ENCODE results near the gene LZTR1. TPM values are rescaled to one million over a fixed set of nuclear protein-coding genes. Genes with fewer than 3 reads are reported as not detected.

Gene LZTR1
- total RNA-seq, 3 donors from 2014 or later = 37.6 to 59.0 (median 46.2) TPM

DNA sequence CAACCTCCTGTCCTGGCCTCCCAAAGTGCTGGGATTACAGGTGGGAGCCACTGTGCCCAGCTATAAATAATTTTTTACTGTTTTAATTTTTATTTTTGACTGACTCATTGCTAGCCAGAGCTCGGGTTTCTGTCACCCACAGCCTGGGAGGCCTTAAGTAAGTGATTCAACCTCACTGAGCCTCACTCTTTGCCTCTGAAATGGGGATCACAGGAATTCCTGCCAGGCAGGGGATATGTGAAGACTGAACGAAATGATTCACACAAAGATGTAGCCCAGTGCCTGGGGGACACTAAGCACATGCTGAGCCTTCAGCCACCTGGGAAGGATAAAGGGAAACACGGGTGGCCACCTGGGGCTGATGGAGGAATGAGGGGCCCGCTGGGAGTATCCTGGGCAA, 59.8 kb downstream of the LZTR1 start:
- Histone ChIP-seq H3K27me3 (no peaks in the 10 kb centered on the region), H3K36me3 (no peaks in the 10 kb centered on the region), H3K27ac (no peak overlapping the region), H3K4me3 (no peak overlapping the region), H3K9me3 (no peaks in the 10 kb centered on the region), H3K4me1 (no peaks in the 10 kb centered on the region)
- no peak for TF ChIP-seq POLR2A (IDR thresholded peaks at IDR 0.05)
- TF ChIP-seq, protein P1, sequence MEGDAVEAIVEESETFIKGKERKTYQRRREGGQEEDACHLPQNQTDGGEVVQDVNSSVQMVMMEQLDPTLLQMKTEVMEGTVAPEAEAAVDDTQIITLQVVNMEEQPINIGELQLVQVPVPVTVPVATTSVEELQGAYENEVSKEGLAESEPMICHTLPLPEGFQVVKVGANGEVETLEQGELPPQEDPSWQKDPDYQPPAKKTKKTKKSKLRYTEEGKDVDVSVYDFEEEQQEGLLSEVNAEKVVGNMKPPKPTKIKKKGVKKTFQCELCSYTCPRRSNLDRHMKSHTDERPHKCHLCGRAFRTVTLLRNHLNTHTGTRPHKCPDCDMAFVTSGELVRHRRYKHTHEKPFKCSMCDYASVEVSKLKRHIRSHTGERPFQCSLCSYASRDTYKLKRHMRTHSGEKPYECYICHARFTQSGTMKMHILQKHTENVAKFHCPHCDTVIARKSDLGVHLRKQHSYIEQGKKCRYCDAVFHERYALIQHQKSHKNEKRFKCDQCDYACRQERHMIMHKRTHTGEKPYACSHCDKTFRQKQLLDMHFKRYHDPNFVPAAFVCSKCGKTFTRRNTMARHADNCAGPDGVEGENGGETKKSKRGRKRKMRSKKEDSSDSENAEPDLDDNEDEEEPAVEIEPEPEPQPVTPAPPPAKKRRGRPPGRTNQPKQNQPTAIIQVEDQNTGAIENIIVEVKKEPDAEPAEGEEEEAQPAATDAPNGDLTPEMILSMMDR (IDR thresholded peaks at IDR 0.05) = no peak
- no peak for TF ChIP-seq POLR2AphosphoS5 (IDR thresholded peaks at IDR 0.05)
- no peak for DNase-seq (ENCODE audit: low spot score in 2 of 2)
- intact Hi-C loops (cut with DNase I; ENCODE audit: low total_unique reads) = no loop called here

DNA sequence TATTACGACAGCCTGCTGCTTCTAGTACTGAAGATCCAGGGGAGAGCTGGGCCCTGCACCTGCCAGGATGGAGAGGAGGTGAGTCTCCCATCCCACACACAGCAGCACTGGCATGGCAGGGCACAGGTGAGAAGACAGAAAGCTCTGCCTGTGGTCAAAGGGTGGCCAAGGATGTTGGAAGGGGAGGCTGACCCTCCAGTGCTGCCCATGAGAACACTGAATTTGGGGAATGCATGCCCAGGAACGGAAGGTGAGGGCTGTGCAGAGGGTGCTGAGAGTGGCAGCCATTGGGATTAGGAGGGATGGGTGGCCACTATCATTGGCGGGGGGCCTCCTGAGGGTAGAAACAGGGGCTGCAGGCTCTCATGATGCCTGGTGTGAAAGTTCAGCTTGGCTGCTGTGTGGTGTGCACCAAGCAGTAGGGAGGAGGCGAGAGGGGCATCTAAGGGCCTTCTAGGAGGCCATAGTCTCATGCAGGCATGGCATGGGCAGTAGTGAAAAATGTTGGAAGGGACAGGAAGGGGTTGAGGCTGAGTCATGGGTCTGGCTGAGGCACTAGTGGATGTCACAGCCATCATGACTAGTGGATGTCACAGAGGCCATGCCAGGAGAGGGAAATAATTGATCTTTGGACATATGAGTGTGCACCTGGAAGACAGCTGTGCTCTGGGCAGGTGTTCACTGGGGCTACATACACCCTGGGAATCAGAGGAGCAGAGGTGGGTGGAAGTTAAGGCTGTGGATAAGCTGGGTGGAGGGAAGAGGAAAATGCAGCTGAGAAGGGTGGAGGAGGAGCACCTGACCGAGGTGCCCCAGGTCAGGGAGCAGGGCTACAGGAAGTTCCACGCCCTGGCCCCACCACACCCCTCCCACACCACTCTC, 61.1 kb downstream of the LZTR1 start:
- Histone ChIP-seq H3K27me3 (no peaks in the 10 kb centered on the region), H3K4me3 (no peak overlapping the region), H3K36me3 (no peaks in the 10 kb centered on the region), H3K9me3 (no peaks in the 10 kb centered on the region), H3K4me1 (no peaks in the 10 kb centered on the region), H3K27ac (no peak overlapping the region)
- intact Hi-C loops (cut with DNase I; ENCODE audit: low total_unique reads) = no loop called here
- no peak for DNase-seq (ENCODE audit: low spot score in 2 of 2)
- no peak for TF ChIP-seq POLR2AphosphoS5 (IDR thresholded peaks at IDR 0.05)
- no peak for TF ChIP-seq POLR2A (IDR thresholded peaks at IDR 0.05)
- TF ChIP-seq, protein P1 (IDR thresholded peaks at IDR 0.05) = no peak

DNA sequence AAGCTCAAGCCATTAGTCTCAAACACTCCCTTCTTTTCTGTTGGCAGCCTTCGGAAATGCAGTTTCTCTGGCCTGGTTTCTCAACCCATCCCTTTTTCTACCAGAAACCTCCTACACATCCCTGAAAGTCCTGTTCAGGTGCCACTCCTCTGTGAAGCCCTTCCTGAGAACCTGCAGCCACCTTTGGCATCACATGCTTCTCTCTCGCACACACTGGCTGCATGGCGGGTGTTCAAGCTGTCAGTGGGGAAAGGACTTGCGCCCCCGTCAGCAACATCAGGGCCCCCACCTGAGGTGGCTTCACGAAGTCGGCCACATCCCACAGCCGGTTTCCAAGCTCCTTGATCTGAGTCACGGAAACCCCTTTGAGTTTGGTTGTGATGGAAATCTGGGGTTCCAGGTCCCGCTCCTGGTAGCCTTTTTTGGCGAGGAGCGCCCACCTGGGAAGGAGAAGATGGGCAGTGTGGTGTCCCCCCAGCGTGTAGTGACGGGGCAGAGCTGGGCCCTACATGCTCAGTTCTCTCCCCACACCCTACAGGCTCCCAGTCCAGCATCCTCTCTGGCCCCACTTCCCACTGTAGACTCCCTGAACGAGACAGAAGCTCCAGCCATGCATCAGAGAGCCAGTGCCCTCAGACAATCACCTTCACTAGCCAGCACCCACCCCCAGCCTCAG, 61.9 kb downstream of the LZTR1 start:
- Histone ChIP-seq H3K27me3 (no peaks in the 10 kb centered on the region), H3K4me3 (no peak overlapping the region), H3K36me3 (no peaks in the 10 kb centered on the region), H3K27ac (no peak overlapping the region), H3K9me3 (no peaks in the 10 kb centered on the region), H3K4me1 (no peaks in the 10 kb centered on the region)
- intact Hi-C loops (cut with DNase I; ENCODE audit: low total_unique reads) = no loop called here
- TF ChIP-seq POLR2A (IDR thresholded peaks at IDR 0.05) = no peak
- TF ChIP-seq, protein P1 (IDR thresholded peaks at IDR 0.05) = no peak
- TF ChIP-seq POLR2AphosphoS5 (IDR thresholded peaks at IDR 0.05) = no peak
- no peak for DNase-seq (ENCODE audit: low spot score in 2 of 2)

DNA sequence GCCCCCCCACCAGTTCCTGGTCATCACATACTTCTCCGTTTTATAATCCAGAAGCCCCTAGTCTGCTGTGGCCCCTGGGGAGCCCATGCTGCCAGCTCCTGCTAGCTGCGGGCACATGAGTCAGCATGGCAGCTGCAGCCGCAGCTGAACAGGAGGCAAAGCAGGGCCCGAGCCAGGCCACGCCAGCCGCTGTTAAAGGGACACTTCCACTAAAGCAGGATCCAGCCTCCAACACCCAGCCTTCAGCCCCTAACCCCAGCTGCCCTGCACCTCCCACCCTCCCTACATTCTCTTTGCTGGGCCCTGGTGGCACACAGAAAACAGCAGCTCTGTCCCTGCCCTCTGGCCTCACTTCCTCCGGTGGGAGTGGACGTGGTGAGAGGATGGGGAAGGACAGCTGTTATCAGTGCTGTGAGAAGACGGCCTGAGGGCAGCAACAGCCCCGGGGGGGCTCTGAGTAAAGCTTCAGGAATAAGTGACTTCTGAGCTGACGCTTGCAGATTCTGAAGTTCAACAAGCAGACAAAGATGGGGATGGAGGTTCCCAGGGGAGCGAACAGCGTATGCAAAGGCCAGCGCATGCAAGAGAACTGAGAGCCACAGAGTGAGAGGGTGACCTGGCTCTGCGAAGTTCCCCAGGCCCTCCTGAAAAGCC, 63.0 kb downstream of the LZTR1 start:
- no peak overlapping the region for H3K27ac ChIP-seq
- H3K27me3 ChIP-seq = no peaks in the 10 kb centered on the region
- peak overlapping the region; percentile 21 to 55 (median 45) for H3K4me3 ChIP-seq
- DNase-seq (ENCODE audit: low spot score in 2 of 2) = no peak
- no peaks in the 10 kb centered on the region for H3K9me3 ChIP-seq
- TF ChIP-seq POLR2A (IDR thresholded peaks at IDR 0.05) = no peak
- H3K36me3 ChIP-seq = no peaks in the 10 kb centered on the region
- H3K4me1 ChIP-seq = no peaks in the 10 kb centered on the region
- intact Hi-C loops (cut with DNase I; ENCODE audit: low total_unique reads) = no loop called here

DNA sequence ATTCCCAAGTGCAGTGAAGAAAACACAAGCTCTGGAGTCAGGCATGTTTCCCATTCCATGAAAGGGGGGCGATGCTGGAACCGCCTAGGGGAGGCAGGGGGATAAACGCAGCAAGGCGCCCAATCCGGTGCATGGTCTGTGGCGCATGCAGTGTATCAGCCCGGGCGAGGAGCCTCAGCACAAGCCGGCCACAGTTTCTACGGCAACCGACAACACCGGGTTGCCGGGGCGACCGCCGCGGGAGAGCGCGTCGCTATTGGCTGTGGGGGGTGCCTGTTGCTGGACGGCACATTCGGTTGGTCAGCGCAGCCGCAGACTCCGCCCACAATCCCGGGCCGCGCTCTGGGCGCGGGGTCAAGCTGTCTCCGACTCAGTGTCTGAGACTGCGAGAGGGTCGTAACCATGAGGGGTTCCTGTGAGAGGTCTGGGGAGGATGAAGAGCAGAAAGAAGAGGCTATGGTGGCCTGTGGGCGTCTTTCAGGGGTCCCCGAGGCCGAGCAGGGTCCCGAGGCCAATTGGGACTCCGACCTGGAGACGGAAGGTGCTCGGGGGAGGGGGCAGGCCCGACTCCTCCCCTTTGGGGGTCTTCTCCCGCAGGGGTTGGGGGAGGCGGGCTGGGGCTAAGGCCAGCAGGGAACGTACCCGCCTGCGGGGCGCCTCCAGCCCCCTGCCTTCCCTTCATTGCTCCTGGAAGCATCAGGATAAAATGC, 63.6 kb downstream of the LZTR1 start, which contains the start of gene LRRC74B:
Gene LRRC74B, plus strand, starts transcription at position 362 of the 710 bp plus-strand sequence. Its CDS starts 41 bp downstream, at position 403.
- peak; percentile 82 to 91 for DNase-seq (ENCODE audit: low spot score in 2 of 2)
- H3K4me1 ChIP-seq = no peaks in the 10 kb centered on the region
- no peaks in the 10 kb centered on the region for H3K9me3 ChIP-seq
- H3K27ac ChIP-seq = no peak within 1 kb of the TSS
- intact Hi-C loops (cut with DNase I; ENCODE audit: low total_unique reads) = no loop called here
- no peaks in the 10 kb centered on the region for H3K27me3 ChIP-seq
- H3K4me3 ChIP-seq = peak within 1 kb of the TSS; percentile 21 to 55 (median 45)
- TF ChIP-seq, protein P1 (IDR thresholded peaks at IDR 0.05) = no peak
- TF ChIP-seq POLR2AphosphoS5 (IDR thresholded peaks at IDR 0.05) = no peak
- no peak for TF ChIP-seq POLR2A (IDR thresholded peaks at IDR 0.05)
- H3K36me3 ChIP-seq = no peaks in the 10 kb centered on the region
